Keratinocyte (primary cell): ENCODE data around the gene KCNH6. TPM values are rescaled to one million over a fixed set of nuclear protein-coding genes. Genes with fewer than 3 reads are reported as not detected.

Source experiments
- DNase-seq: peaks from one replicate; pipeline ENCODE4 v3.0.0-alpha.2; 2011; ENCODE audit warnings: low read depth, missing footprints, low spot score
- FAIRE-seq: peaks from 2 replicates; lab custom pipeline; 2011; peaks lifted over from hg19 to GRCh38; lab: Jason Lieb, UNC
- H2AFZ ChIP-seq: 2 replicates; pipeline ENCODE4 v1.6.0; 2012; ENCODE audit warnings: low read length, control low read depth, inconsistent platforms; ENCODE audit not compliant: control insufficient read depth
- H3K27ac ChIP-seq: 2 replicates; pipeline ENCODE4 v1.5.1; 2011; ENCODE audit warnings: low read length; ENCODE audit not compliant: control insufficient read depth, insufficient read depth
- H3K27me3 ChIP-seq: 3 replicates; pipeline ENCODE4 v1.6.0; 2011; ENCODE audit warnings: low read length; ENCODE audit not compliant: control insufficient read depth, insufficient read depth; ENCODE audit errors: extremely low read depth
- H3K36me3 ChIP-seq, 2 experiments: 2 replicates in 1 of 2; 3 replicates in 1 of 2; pipeline ENCODE4 v1.5.1; 2011; ENCODE audit warnings: low read length in 2 of 2, mild to moderate bottlenecking in 1 of 2; ENCODE audit not compliant: control insufficient read depth in 2 of 2, insufficient read depth in 2 of 2; ENCODE audit errors: extremely low read depth in 1 of 2
- H3K4me1 ChIP-seq: 3 replicates; pipeline ENCODE4 v1.5.1; 2011; ENCODE audit warnings: low read length; ENCODE audit not compliant: control insufficient read depth, insufficient read depth; ENCODE audit errors: extremely low read depth
- H3K4me2 ChIP-seq: 3 replicates; pipeline ENCODE4 v1.6.0; 2011; ENCODE audit warnings: low read depth, low read length; ENCODE audit not compliant: control insufficient read depth, insufficient read depth; ENCODE audit errors: extremely low read depth
- H3K4me3 ChIP-seq, 3 experiments: fragments of 200-600 bp in 1 of 3; sonication (generic) in 1 of 3; 2 replicates in 2 of 3; 3 replicates in 1 of 3; pipeline ENCODE4 v1.5.1; 2011 to 2016; ENCODE audit warnings: low read length in 3 of 3, mild to moderate bottlenecking in 3 of 3, control low read depth in 2 of 3, inconsistent platforms in 1 of 3, low read depth in 1 of 3, mixed read lengths in 1 of 3, mixed run types in 1 of 3, moderate library complexity in 1 of 3; ENCODE audit not compliant: control insufficient read depth in 2 of 3, insufficient read depth in 2 of 3; ENCODE audit errors: extremely low read depth in 1 of 3
- H3K79me2 ChIP-seq: 2 replicates; pipeline ENCODE4 v1.6.0; 2012; ENCODE audit warnings: low read length; ENCODE audit not compliant: control insufficient read depth, insufficient read depth
- H3K9ac ChIP-seq: 3 replicates; pipeline ENCODE4 v1.6.0; 2011; ENCODE audit warnings: low read length; ENCODE audit not compliant: control insufficient read depth, insufficient read depth; ENCODE audit errors: extremely low read depth
- H3K9me1 ChIP-seq: 3 replicates; pipeline ENCODE4 v1.6.0; 2011; ENCODE audit warnings: low read length; ENCODE audit not compliant: control insufficient read depth, insufficient read depth; ENCODE audit errors: extremely low read depth
- H3K9me3 ChIP-seq: 2 replicates; pipeline ENCODE4 v1.5.1; 2012; ENCODE audit warnings: low read depth, low read length; ENCODE audit not compliant: control insufficient read depth
- H4K20me1 ChIP-seq: 3 replicates; pipeline ENCODE4 v1.6.0; 2011; ENCODE audit warnings: low read length; ENCODE audit not compliant: control insufficient read depth, insufficient read depth; ENCODE audit errors: extremely low read depth
- CTCF ChIP-seq, 3 experiments: IDR thresholded peaks in 1 of 3; conservative IDR thresholded peaks in 1 of 3; optimal IDR thresholded peaks in 1 of 3; 2 replicates in 2 of 3; 3 replicates in 1 of 3; pipeline versions ENCODE3 to v1.5.1; 2011; ENCODE audit warnings: low read length in 3 of 3, mild to moderate bottlenecking in 3 of 3, moderate library complexity in 2 of 3, control low read depth in 1 of 3, inconsistent platforms in 1 of 3; ENCODE audit not compliant: insufficient read depth in 2 of 3; ENCODE audit errors: extremely low read depth in 1 of 3
- EZH2 ChIP-seq: IDR thresholded peaks from one replicate; pipeline ENCODE4 v1.6.1; 2012; ENCODE audit warnings: inconsistent platforms, mild to moderate bottlenecking, low read length, moderate library complexity
- dilution Hi-C: fragments of 300-500 bp; cut with MboI; formaldehyde crosslinking; loops from one replicate; pipeline ENCODE4 v1.7.0; 2020; ENCODE audit warnings: low sequenced_read_pairs; ENCODE audit not compliant: extremely low pct_ligation_motif_present
- polyA plus RNA-seq, 5 experiments: library from polyadenylated mRNA; depleted of rRNA in 3 of 5; stranded (reverse) in 3 of 5; stranded (forward) in 1 of 5; unstranded in 1 of 5; fragments of >200 nt; gene quantifications; 1 replicate in 1 of 5; 2 replicates in 3 of 5; 3 replicates in 1 of 5; pipeline versions ENCODE4 v1.2.1 to v1.2.3, GENCODE V29; 2011 to 2012; ENCODE audit warnings: missing spikeins in 2 of 5, low read depth in 1 of 5, low replicate concordance in 1 of 5

KCNH6 gene
- polyA plus RNA-seq, 1 donor (not counting 4 experiments of a cell fraction or from before 2014, with no cell fraction given) = not detected

GRCh38 chr17:63544467-63545301 is 21.5 kb downstream of the KCNH6 start:
- H3K79me2 ChIP-seq = no peaks in the 10 kb centered on the region
- no peak overlapping the region for H2AFZ ChIP-seq
- no peak overlapping the region for H3K4me2 ChIP-seq
- H3K9me3 ChIP-seq = no peaks in the 10 kb centered on the region
- H3K36me3 ChIP-seq = no peaks in the 10 kb centered on the region
- DNase-seq (no peak), FAIRE-seq (no peak)
- no peak overlapping the region for H3K9ac ChIP-seq
- TF ChIP-seq CTCF (optimal IDR thresholded peaks at IDR 0.05 in 1 of 3, IDR thresholded peaks at IDR 0.05 in 1 of 3, conservative IDR thresholded peaks at IDR 0.05 in 1 of 3; ENCODE audit: extremely low read depth in 1 of 3, insufficient read depth in 2 of 3, low read length in 3 of 3) = no peak
- no peak for TF ChIP-seq EZH2
- H3K4me3 ChIP-seq = no peak overlapping the region
- H3K27me3 ChIP-seq = peaks cover 3% of the 10 kb centered on the region
- H3K27ac ChIP-seq = no peak overlapping the region
- H3K9me1 ChIP-seq = no peaks in the 10 kb centered on the region
- H4K20me1 ChIP-seq = peaks cover 4% of the 10 kb centered on the region
- dilution Hi-C loops = no loop called here
- peaks cover 4% of the 10 kb centered on the region for H3K4me1 ChIP-seq

- no peaks in the 10 kb centered on the region for H3K9me1 ChIP-seq
- FAIRE-seq = no peak
Measured at GRCh38 chr17:63546308-63547082, 23.3 kb downstream of the KCNH6 start.

More at GRCh38 chr17:63546308-63547082, 23.3 kb downstream of the KCNH6 start:
- Histone ChIP-seq H3K27ac (no peak overlapping the region), H3K4me3 (no peak overlapping the region), H3K4me2 (no peak overlapping the region), H2AFZ (no peak overlapping the region), H3K9me3 (no peaks in the 10 kb centered on the region), H3K79me2 (peaks cover 12% of the 10 kb centered on the region), H3K9ac (no peak overlapping the region), H3K36me3 (no peaks in the 10 kb centered on the region), H4K20me1 (no peaks in the 10 kb centered on the region), H3K27me3 (no peaks in the 10 kb centered on the region), H3K4me1 (peaks cover 7% of the 10 kb centered on the region)
- DNase-seq = no peak
- dilution Hi-C loops = no loop called here
- TF ChIP-seq CTCF (optimal IDR thresholded peaks at IDR 0.05 in 1 of 3, IDR thresholded peaks at IDR 0.05 in 1 of 3, conservative IDR thresholded peaks at IDR 0.05 in 1 of 3; ENCODE audit: extremely low read depth in 1 of 3, insufficient read depth in 2 of 3, low read length in 3 of 3) = no peak
- TF ChIP-seq EZH2 = no peak
